HUES48 (cell line): Measurements from ENCODE around the gene ALDOA.
"Not testable (repeated sequence)": the region's sequence is repeated elsewhere in the genome, so short reads cannot be mapped to it uniquely, and the experiment has no call there.

Experiments
- H3K27ac ChIP-seq: one replicate; pipeline ENCODE4 v1.7.0; 2013; ENCODE audit warnings: low read depth, low read length, inconsistent platforms
- H3K27me3 ChIP-seq: 2 replicates; pipeline ENCODE4 v1.6.1; 2013; ENCODE audit warnings: mild to moderate bottlenecking, low read length; ENCODE audit not compliant: control insufficient read depth, insufficient read depth
- H3K36me3 ChIP-seq: 2 replicates; pipeline ENCODE4 v1.6.1; 2013; ENCODE audit warnings: low read length; ENCODE audit not compliant: control insufficient read depth, insufficient read depth
- H3K4me1 ChIP-seq: 2 replicates; pipeline ENCODE4 v1.6.1; 2013; ENCODE audit warnings: mild to moderate bottlenecking, low read length; ENCODE audit not compliant: control insufficient read depth, insufficient read depth
- H3K4me3 ChIP-seq: 2 replicates; pipeline ENCODE4 v1.5.1; 2013; ENCODE audit warnings: mild to moderate bottlenecking, low read depth, low read length
- H3K9ac ChIP-seq: 2 replicates; pipeline ENCODE4 v1.6.1; 2013; ENCODE audit warnings: mild to moderate bottlenecking, low read depth, low read length, moderate library complexity
- H3K9me3 ChIP-seq: 2 replicates; pipeline ENCODE4 v1.6.1; 2013; ENCODE audit warnings: low read length; ENCODE audit not compliant: control insufficient read depth, insufficient read depth

ALDOA gene

GRCh38 chr16:30026449-30026848 lies 39.1 kb upstream of the ALDOA start:
- no peak overlapping the region for H3K4me3 ChIP-seq
- peaks cover 15% of the 10 kb centered on the region; the same call in 1 of the 2 replicates for H3K4me1 ChIP-seq
- H3K36me3 ChIP-seq: peaks cover 10% of the 10 kb centered on the region
- no peak overlapping the region for H3K9ac ChIP-seq
- peaks cover 5% of the 10 kb centered on the region; the same call in 1 of the 2 replicates for H3K27me3 ChIP-seq
- H3K27ac ChIP-seq: no peak overlapping the region
- H3K9me3 ChIP-seq: no peaks in the 10 kb centered on the region

GRCh38 chr16:30027588-30028437 lies 37.7 kb upstream of the ALDOA start:
- no peak overlapping the region for H3K9ac ChIP-seq
- peaks cover 14% of the 10 kb centered on the region for H3K27me3 ChIP-seq
- no peak overlapping the region for H3K27ac ChIP-seq
- no peak overlapping the region for H3K4me3 ChIP-seq
- no peaks in the 10 kb centered on the region for H3K9me3 ChIP-seq
- peaks cover 10% of the 10 kb centered on the region for H3K36me3 ChIP-seq
- H3K4me1 ChIP-seq: peaks cover 22% of the 10 kb centered on the region

- Histone ChIP-seq H3K9ac (no peak overlapping the region), H3K4me3 (no peak overlapping the region), H3K9me3 (no peaks in the 10 kb centered on the region), H3K4me1 (peaks cover 22% of the 10 kb centered on the region), H3K27me3 (peaks cover 20% of the 10 kb centered on the region), H3K36me3 (peaks cover 10% of the 10 kb centered on the region), H3K27ac (no peak overlapping the region)
Measured at GRCh38 chr16:30028438-30029076, 37.0 kb upstream of the ALDOA start.

DNA sequence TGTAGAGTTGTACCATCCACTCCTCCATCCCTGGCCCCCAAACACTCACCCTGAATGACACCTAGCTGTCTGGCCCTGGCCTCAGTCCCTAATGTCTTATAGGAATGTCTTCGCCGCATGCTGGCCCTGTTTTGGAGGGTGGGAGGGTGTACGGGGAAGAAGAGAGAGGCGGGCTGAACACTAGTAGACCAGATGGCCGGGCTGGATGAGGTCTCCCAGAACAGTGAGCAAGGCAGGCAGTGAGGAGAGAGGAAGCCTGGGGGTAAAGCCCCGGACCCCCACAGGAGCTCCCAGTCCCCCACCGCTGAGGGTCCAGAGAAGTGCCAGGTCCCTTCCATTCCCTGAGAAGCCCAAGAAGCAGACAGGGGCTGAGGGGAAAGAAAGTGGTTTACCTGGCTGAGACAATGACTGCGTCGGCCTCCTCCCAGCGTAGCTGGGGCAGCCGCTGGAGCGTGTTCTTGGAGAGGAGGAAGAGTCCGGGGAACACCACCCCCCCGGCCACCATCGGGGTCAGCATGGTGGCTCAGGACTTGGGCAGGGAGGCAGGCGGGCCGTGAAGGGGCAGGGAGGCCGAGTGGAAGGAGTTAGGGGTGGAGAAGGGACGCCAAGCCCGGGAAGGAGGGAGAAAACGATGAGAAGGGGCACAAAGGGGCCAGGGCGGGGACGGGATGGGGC lies 35.4 kb upstream of the ALDOA start:
- H3K9ac ChIP-seq: 0 out of 2 replicates have a peak overlapping the region, but pooled peaks have one; percentile 14
- peaks cover 9% of the 10 kb centered on the region for H3K36me3 ChIP-seq
- peaks cover 21% of the 10 kb centered on the region for H3K27me3 ChIP-seq
- H3K9me3 ChIP-seq: no peaks in the 10 kb centered on the region
- no peak overlapping the region for H3K27ac ChIP-seq
- H3K4me1 ChIP-seq: peaks cover 22% of the 10 kb centered on the region
- peak overlapping the region; percentile 67 for H3K4me3 ChIP-seq

DNA sequence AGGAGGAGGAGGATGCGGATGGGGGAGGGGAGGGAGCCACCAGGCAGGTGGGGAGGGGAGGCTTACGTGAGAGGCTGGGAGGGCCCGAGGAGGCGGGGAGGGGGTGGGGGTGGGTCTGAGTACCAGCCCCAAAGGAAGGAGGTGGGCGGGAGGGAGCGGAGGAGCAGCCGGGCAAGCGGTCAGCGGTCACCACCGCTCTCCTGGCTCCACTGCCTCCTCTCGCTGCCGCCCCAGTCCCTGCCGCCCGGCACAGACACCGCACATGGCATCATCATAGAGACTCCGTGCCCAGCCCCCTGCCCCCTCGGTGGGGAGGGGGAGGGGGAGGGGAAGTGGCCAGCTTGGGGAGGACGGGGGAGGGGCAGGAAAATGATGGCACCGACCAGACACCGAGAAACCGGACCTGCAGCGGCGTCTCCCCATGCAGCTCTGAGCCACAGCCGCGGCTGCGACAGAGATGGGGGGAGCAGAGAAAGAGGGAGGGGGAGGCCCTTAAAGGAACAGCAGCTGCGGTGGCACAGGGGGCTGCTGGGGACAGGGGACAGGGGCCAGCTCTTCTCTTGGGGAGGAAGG lies 34.6 kb upstream of the ALDOA start, which contains the start of gene TLCD3B:
TSS of gene TLCD3B (minus strand) at position 431 of the 573 bp plus-strand sequence. CDS start 744 bp downstream, outside the sequence.
- Histone ChIP-seq H3K9me3 (no peaks in the 10 kb centered on the region), H3K27ac (no peak within 1 kb of the TSS), H3K36me3 (0 out of 2 replicates have a peak, but pooled peaks cover 3% of the 10 kb centered on the region), H3K4me1 (peaks cover 22% of the 10 kb centered on the region), H3K9ac (0 out of 2 replicates have a peak within 1 kb of the TSS, but pooled peaks have one; percentile 14), H3K27me3 (peaks cover 24% of the 10 kb centered on the region), H3K4me3 (peak within 1 kb of the TSS; percentile 67)

GRCh38 chr16:30031477-30031918 lies 34.1 kb upstream of the ALDOA start:
- Histone ChIP-seq H3K27ac (no peak overlapping the region), H3K36me3 (no peaks in the 10 kb centered on the region), H3K9me3 (no peaks in the 10 kb centered on the region), H3K4me1 (peaks cover 22% of the 10 kb centered on the region), H3K9ac (no peak overlapping the region), H3K27me3 (peaks cover 24% of the 10 kb centered on the region), H3K4me3 (peak overlapping the region; percentile 67)

GRCh38 chr16:30032083-30032819 lies 33.3 kb upstream of the ALDOA start:
- no peak overlapping the region for H3K9ac ChIP-seq
- 0 out of 2 replicates have a peak overlapping the region, but pooled peaks have one; percentile 67 for H3K4me3 ChIP-seq
- peaks cover 24% of the 10 kb centered on the region for H3K27me3 ChIP-seq
- H3K9me3 ChIP-seq: no peaks in the 10 kb centered on the region
- H3K36me3 ChIP-seq: no peaks in the 10 kb centered on the region
- peaks cover 22% of the 10 kb centered on the region for H3K4me1 ChIP-seq
- no peak overlapping the region for H3K27ac ChIP-seq

DNA sequence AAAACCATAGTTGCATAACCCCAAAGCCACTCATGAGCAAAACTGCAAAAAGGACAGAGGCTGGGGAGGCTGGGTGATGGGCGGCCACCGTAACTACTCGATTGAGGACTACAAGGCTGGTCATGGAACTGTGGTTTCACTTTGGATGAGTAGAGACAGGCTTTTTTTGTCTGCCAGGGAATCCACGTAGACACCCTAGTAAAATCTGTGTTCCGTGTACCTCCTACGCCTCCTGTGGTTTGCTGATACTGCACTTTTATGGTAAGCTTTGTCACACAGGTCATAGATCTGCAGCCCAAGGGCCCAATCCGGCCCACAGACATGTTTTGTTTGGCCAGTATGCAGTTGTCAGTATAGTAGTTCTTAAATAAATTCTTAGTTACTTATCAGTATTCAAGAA lies 32.3 kb upstream of the ALDOA start:
- Histone ChIP-seq H3K4me1 (peaks cover 22% of the 10 kb centered on the region), H3K36me3 (no peaks in the 10 kb centered on the region), H3K9me3 (no peaks in the 10 kb centered on the region), H3K27me3 (peaks cover 24% of the 10 kb centered on the region), H3K9ac (no peak overlapping the region), H3K27ac (no peak overlapping the region), H3K4me3 (no peak overlapping the region)

DNA sequence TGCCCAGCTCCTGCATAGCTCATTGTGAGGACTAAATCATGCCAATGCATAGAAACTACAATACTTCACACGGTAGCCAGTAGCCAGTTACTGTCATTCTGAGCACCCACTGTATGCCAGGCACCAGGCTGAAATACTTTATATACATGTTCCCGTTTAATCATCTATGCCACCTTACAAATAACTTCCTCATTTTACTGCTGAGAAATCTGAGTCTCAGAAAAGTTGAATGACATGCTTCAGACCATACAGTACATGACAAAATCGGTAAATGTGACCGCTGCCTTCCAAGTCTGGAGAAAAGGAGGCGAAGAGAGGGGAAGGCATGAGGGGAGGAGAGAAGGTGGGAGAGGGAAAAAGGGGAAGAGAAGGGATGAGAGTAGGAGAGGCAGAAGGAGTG lies 25.3 kb upstream of the ALDOA start:
- Histone ChIP-seq H3K4me3 (no peak overlapping the region), H3K4me1 (no peaks in the 10 kb centered on the region), H3K9ac (no peak overlapping the region), H3K27me3 (peaks cover 3% of the 10 kb centered on the region; the same call in 1 of the 2 replicates), H3K9me3 (no peaks in the 10 kb centered on the region), H3K27ac (no peak overlapping the region), H3K36me3 (no peaks in the 10 kb centered on the region)

DNA sequence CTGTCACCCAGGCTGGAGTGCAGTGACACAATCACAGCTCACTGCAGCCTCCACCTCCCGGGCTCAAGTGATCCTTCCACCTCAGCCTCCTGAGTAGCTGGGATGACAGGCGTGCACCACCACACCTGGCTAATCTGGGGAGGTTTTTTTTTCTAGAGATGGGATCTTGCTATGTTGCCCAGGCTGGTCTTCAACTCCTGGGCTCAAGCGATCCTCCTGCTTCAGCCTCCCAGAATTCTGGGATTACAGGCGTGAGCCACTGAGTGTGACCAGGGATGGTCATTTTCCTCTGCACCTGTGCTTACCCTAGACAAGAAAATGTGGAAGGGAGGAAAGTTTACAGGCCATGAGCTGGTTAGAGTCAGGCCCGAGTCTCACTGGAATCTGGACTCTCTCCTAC lies 24.9 kb upstream of the ALDOA start:
- H3K4me3 ChIP-seq: not testable (repeated sequence)

More for the DNA sequence above, 24.9 kb upstream of the ALDOA start:
- H3K4me1 ChIP-seq, H3K9me3 ChIP-seq, H3K36me3 ChIP-seq, H3K27me3 ChIP-seq, H3K9ac ChIP-seq, H3K27ac ChIP-seq: not testable (repeated sequence)
